NK-92 (cell line): Measurements from ENCODE around the gene CYP2A6.
"Not testable (repeated sequence)": the region's sequence is repeated elsewhere in the genome, so short reads cannot be mapped to it uniquely, and the experiment has no call there.

ENCODE experiments used
- DNase-seq: peaks from one replicate; lab custom pipeline; 2025; ENCODE audit not compliant: unreplicated experiment; lab: John Stamatoyannopoulos, UW

Gene CYP2A6

GRCh38 chr19:40852467-40853152 is 2.4 kb upstream of the CYP2A6 start:
- DNase-seq, result not testable (repeated sequence)

GRCh38 chr19:40846722-40847121 is 3.5 kb downstream of the CYP2A6 start:
- not testable (repeated sequence) for DNase-seq

GRCh38 chr19:40843653-40844052 is 6.6 kb downstream of the CYP2A6 start:
- not testable (repeated sequence) for DNase-seq

- DNase-seq, result not testable (repeated sequence)
These were observed 7.1 kb downstream of the CYP2A6 start for GRCh38 chr19:40842997-40843652.

GRCh38 chr19:40842012-40842411 is 8.2 kb downstream of the CYP2A6 start:
- DNase-seq, result not testable (repeated sequence)

- DNase-seq, result not testable (repeated sequence)
These were observed 11.8 kb downstream of the CYP2A6 start for GRCh38 chr19:40838477-40838876.

- no peak for DNase-seq
These were observed 13.4 kb downstream of the CYP2A6 start for GRCh38 chr19:40836754-40837429.

GRCh38 chr19:40833728-40834533 is 16.3 kb downstream of the CYP2A6 start:
- DNase-seq, result not testable (repeated sequence)

- not testable (repeated sequence) for DNase-seq
These were observed 17.8 kb downstream of the CYP2A6 start for GRCh38 chr19:40832431-40832790.

- DNase-seq, result no peak
These were observed 18.5 kb downstream of the CYP2A6 start for GRCh38 chr19:40831502-40832430.

GRCh38 chr19:40830741-40831140 is 19.5 kb downstream of the CYP2A6 start:
- DNase-seq, result not testable (repeated sequence)

- DNase-seq, result no peak
These were observed 21.0 kb downstream of the CYP2A6 start for GRCh38 chr19:40829205-40829604.

GRCh38 chr19:40827386-40828247 is 22.6 kb downstream of the CYP2A6 start:
- no peak for DNase-seq

GRCh38 chr19:40826699-40827385 is 23.4 kb downstream of the CYP2A6 start:
- not testable (repeated sequence) for DNase-seq

GRCh38 chr19:40826312-40826698 is 23.9 kb downstream of the CYP2A6 start:
- DNase-seq, result not testable (repeated sequence)

- DNase-seq, result not testable (repeated sequence)
These were observed 24.7 kb downstream of the CYP2A6 start for GRCh38 chr19:40825460-40826095.

- not testable (repeated sequence) for DNase-seq
These were observed 25.3 kb downstream of the CYP2A6 start for GRCh38 chr19:40824916-40825315.
